HCT116 (cell line): ENCODE data around the gene PCCA. TPM values are rescaled to one million over a fixed set of nuclear protein-coding genes. Genes with fewer than 3 reads are reported as not detected.

Experiments used
- ATAC-seq: fragments of 200-7000 bp; cut with Tn5 transposase; 2 replicates; pipeline ENCODE4 v1.9.1; 2020; ENCODE audit warnings: mild to moderate bottlenecking, moderate library complexity
- BruUV-seq: library from RNA; stranded (reverse); fragments of 400-500 nt; replicated peaks from 2 replicates; lab custom pipeline; 2021; lab: Mats Ljungman, UMichigan
- CTCF ChIA-PET: fragments of 300-600 bp; sonication (Branson Sonifier 250); formaldehyde crosslinking; loops from one replicate; lab custom pipeline; 2021; ENCODE audit warnings: antibody characterized with exemption; lab: Charles Lee
- POLR2A ChIA-PET: fragments of 300-600, 350-600 bp; sonication (Branson Sonifier 250); formaldehyde crosslinking; loops from one replicate; lab custom pipeline; 2021; ENCODE audit warnings: antibody characterized with exemption; lab: Charles Lee
- RAD21 ChIA-PET, 2 experiments: fragments of 300-600 bp; sonication (Branson Sonifier 250); formaldehyde crosslinking; loops; one replicate each; lab custom pipeline; 2023; ENCODE audit warnings: low total read pairs in 2 of 2; ENCODE audit not compliant: uncharacterized antibody in 2 of 2, unreplicated experiment in 2 of 2, low non-redundant PET in 1 of 2; lab: Charles Lee
- DNase-seq: peaks from one replicate; pipeline ENCODE4 v3.0.0-alpha.2; 2010; ENCODE audit warnings: low read depth, low spot score
- H2AFZ ChIP-seq: fragments of 200-600 bp; shearing (Covaris generic), sonication (generic); 2 replicates; pipeline ENCODE4 v1.6.1; 2017; ENCODE audit warnings: low read depth, mixed run types, mixed read lengths, antibody characterized with exemption, low read length; ENCODE audit not compliant: poor library complexity, severe bottlenecking
- H3K27ac ChIP-seq: 2 replicates; pipeline ENCODE4 v1.5.1; 2012; ENCODE audit warnings: low read depth, low read length
- H3K27me3 ChIP-seq: fragments of 200-600 bp; sonication (generic); 2 replicates; pipeline ENCODE4 v1.6.1; 2016; ENCODE audit warnings: mixed run types, low read length, mixed read lengths; ENCODE audit not compliant: insufficient read depth
- H3K36me3 ChIP-seq, 2 experiments: fragments of 200-500 bp in 1 of 2; fragments of 200-600 bp in 1 of 2; sonication (Bioruptor generic) in 1 of 2; sonication (generic) in 1 of 2; 2 replicates each; pipeline versions ENCODE4 v1.5.1 to v1.6.1; 2014 to 2016; ENCODE audit warnings: low read length in 2 of 2, inconsistent platforms in 1 of 2, mixed read lengths in 1 of 2, mixed run types in 1 of 2; ENCODE audit not compliant: insufficient read depth in 2 of 2, control insufficient read depth in 1 of 2
- H3K4me1 ChIP-seq, 2 experiments: fragments of 200-600 bp in 1 of 2; sonication (generic) in 1 of 2; 2 replicates each; pipeline versions ENCODE4 v1.5.1 to v1.6.1; 2012 to 2017; ENCODE audit warnings: low read length in 2 of 2, inconsistent platforms in 1 of 2, mild to moderate bottlenecking in 1 of 2, mixed read lengths in 1 of 2, mixed run types in 1 of 2, moderate library complexity in 1 of 2; ENCODE audit not compliant: insufficient read depth in 2 of 2, control insufficient read depth in 1 of 2
- H3K4me2 ChIP-seq: fragments of 200-600 bp; sonication (generic); 2 replicates; pipeline ENCODE4 v1.6.1; 2017; ENCODE audit warnings: mixed run types, low read length, mixed read lengths
- H3K4me3 ChIP-seq, 2 experiments: fragments of 200-600 bp in 1 of 2; sonication (generic) in 1 of 2; replicated peaks in 1 of 2; 2 replicates each; pipeline ENCODE4 v1.5.1; 2011 to 2016; ENCODE audit warnings: low read length in 2 of 2, control low read depth in 1 of 2, low read depth in 1 of 2, mild to moderate bottlenecking in 1 of 2, mixed read lengths in 1 of 2, mixed run types in 1 of 2
- H3K79me2 ChIP-seq: fragments of 200-600 bp; sonication (generic); 2 replicates; pipeline ENCODE4 v1.6.1; 2017; ENCODE audit warnings: mild to moderate bottlenecking, mixed run types, low read length, moderate library complexity, mixed read lengths; ENCODE audit not compliant: insufficient read depth
- H3K9ac ChIP-seq: fragments of 200-600 bp; sonication (generic); 2 replicates; pipeline ENCODE4 v1.6.1; 2016; ENCODE audit warnings: low read length, mixed read lengths
- H3K9me2 ChIP-seq: fragments of 200-600 bp; sonication (generic), shearing (Covaris generic); 2 replicates; pipeline ENCODE4 v1.6.1; 2017; ENCODE audit warnings: mixed run types, mild to moderate bottlenecking, moderate library complexity; ENCODE audit not compliant: insufficient read depth
- H3K9me3 ChIP-seq, 2 experiments: fragments of 200-500 bp in 1 of 2; fragments of 200-600 bp in 1 of 2; sonication (Bioruptor generic) in 1 of 2; sonication (generic) in 1 of 2; 2 replicates each; pipeline ENCODE4 v1.6.1; 2014 to 2017; ENCODE audit warnings: low read length in 2 of 2, mixed read lengths in 2 of 2, inconsistent platforms in 1 of 2, low read depth in 1 of 2, mild to moderate bottlenecking in 1 of 2, mixed run types in 1 of 2, moderate library complexity in 1 of 2; ENCODE audit not compliant: control insufficient read depth in 1 of 2, insufficient read depth in 1 of 2
- H4K20me1 ChIP-seq: fragments of 200-600 bp; sonication (generic), shearing (Covaris generic); 2 replicates; pipeline ENCODE4 v1.6.1; 2017; ENCODE audit warnings: mixed run types, mild to moderate bottlenecking, moderate library complexity; ENCODE audit not compliant: insufficient read depth
- CEBPB ChIP-seq: IDR thresholded peaks from 2 replicates; pipeline ENCODE4 v1.6.1; 2012; ENCODE audit warnings: low read depth
- CTCF ChIP-seq, 3 experiments: fragments of 200-600 bp in 1 of 3; sonication (generic) in 1 of 3; IDR thresholded peaks in 2 of 3; conservative IDR thresholded peaks in 1 of 3; 2 replicates each; pipeline ENCODE4 v1.5.1; 2012 to 2017; ENCODE audit warnings: low read depth in 2 of 3, low read length in 2 of 3, antibody characterized with exemption in 1 of 3, borderline replicate concordance in 1 of 3, control low read depth in 1 of 3, mild to moderate bottlenecking in 1 of 3, mixed read lengths in 1 of 3, mixed run types in 1 of 3, moderate library complexity in 1 of 3; ENCODE audit not compliant: insufficient read depth in 1 of 3
- ELF1 ChIP-seq: IDR thresholded peaks from 2 replicates; pipeline ENCODE4 v1.6.1; 2012; ENCODE audit warnings: low read depth, borderline replicate concordance
- JUND ChIP-seq: IDR thresholded peaks from 2 replicates; pipeline ENCODE4 v1.6.1; 2012
- SIN3A ChIP-seq: IDR thresholded peaks from 2 replicates; pipeline ENCODE4 v1.6.1; 2012; ENCODE audit warnings: low read depth
- SRF ChIP-seq: IDR thresholded peaks from 2 replicates; pipeline ENCODE4 v1.6.1; 2012; ENCODE audit warnings: low read depth
- TCF7L2 ChIP-seq: IDR thresholded peaks from 2 replicates; pipeline ENCODE4 v1.7.0; 2011; ENCODE audit warnings: borderline replicate concordance, inconsistent platforms; ENCODE audit not compliant: insufficient read depth, insufficient read length; ENCODE audit errors: extremely low read depth
- YY1 ChIP-seq: IDR thresholded peaks from 2 replicates; pipeline ENCODE4 v1.6.1; 2011; ENCODE audit warnings: low read length, low read depth, moderate library complexity, mild to moderate bottlenecking; ENCODE audit not compliant: insufficient replicate concordance; ENCODE audit errors: extremely low read depth
- ZFX ChIP-seq: fragments of 450-650 bp; IDR thresholded peaks from 2 replicates; pipeline ENCODE4 v1.6.1; 2017
- ZNF274 ChIP-seq: fragments of 200-500 bp; sonication (Bioruptor generic); IDR thresholded peaks from 2 replicates; pipeline ENCODE4 v1.6.1; 2014; ENCODE audit warnings: mild to moderate bottlenecking, low read depth, low read length, inconsistent platforms
- intact Hi-C: fragments of 100-400 bp; cut with micrococcal nuclease; formaldehyde crosslinking; loops from 2 replicates; pipeline ENCODE4 v1.10.0; 2022
- total RNA-seq: library from RNA; stranded (reverse); gene quantifications from one replicate; pipeline ENCODE4 v1.2.1, GENCODE V29; 2021; ENCODE audit not compliant: unreplicated experiment

Gene PCCA
- total RNA-seq, 1 experiment from 2014 or later = 23.0 TPM

- TF ChIP-seq CTCF (IDR thresholded peaks at IDR 0.05 in 2 of 3, conservative IDR thresholded peaks at IDR 0.05 in 1 of 3; ENCODE audit: borderline replicate concordance in 1 of 3, insufficient read depth in 1 of 3, low read depth in 2 of 3, low read length in 2 of 3) = no peak
- no peak for TF ChIP-seq JUND
- no peak for TF ChIP-seq ELF1
- no peak for TF ChIP-seq ZFX
- TF ChIP-seq YY1 = no peak
- no peak for TF ChIP-seq SIN3A
Observed at GRCh38 chr13:100330662-100331061, 241.8 kb downstream of the PCCA start (continued).

GRCh38 chr13:100333141-100333540 is 244.2 kb downstream of the PCCA start:
- BruUV-seq = no TSS peak
- no peak for DNase-seq
- POLR2A ChIA-PET = no interaction called here
- Histone ChIP-seq H3K4me1 (peaks cover 6 to 10% of the 10 kb centered on the region in 2 experiments; a peak in 3 of 4 replicates), H3K9ac (no peak overlapping the region), H3K4me3 (no peak overlapping the region), H3K4me2 (no peak overlapping the region), H4K20me1 (no peaks in the 10 kb centered on the region), H3K27me3 (no peaks in the 10 kb centered on the region), H3K27ac (no peak overlapping the region), H3K9me2 (no peaks in the 10 kb centered on the region), H3K36me3 (0 out of 4 replicates have a peak, but pooled peaks cover 0 to 3% of the 10 kb centered on the region in 2 experiments), H2AFZ (no peak overlapping the region), H3K9me3 (peaks cover 0 to 5% of the 10 kb centered on the region in 2 experiments; a peak in 1 of 4 replicates), H3K79me2 (no peaks in the 10 kb centered on the region)
- RAD21 ChIA-PET = no interaction called here
- TF ChIP-seq YY1 (no peak), CEBPB (no peak), TCF7L2 (no peak), SRF (no peak), ZNF274 (no peak)
- ATAC-seq = no peak
- intact Hi-C loops = no loop called here
- CTCF ChIA-PET = no interaction called here
